HUES64 (cell line): ENCODE measurements around the gene SVOP.
"Not testable (repeated sequence)": the region's sequence is repeated elsewhere in the genome, so short reads cannot be mapped to it uniquely, and the experiment has no call there.

ENCODE experiments used
- H3K27ac ChIP-seq: 2 replicates; pipeline ENCODE4 v1.7.0; 2013; ENCODE audit warnings: low read depth, low read length, inconsistent platforms
- H3K27me3 ChIP-seq: 2 replicates; pipeline ENCODE4 v1.6.1; 2013; ENCODE audit warnings: mild to moderate bottlenecking, low read length; ENCODE audit not compliant: insufficient read depth
- H3K36me3 ChIP-seq: 2 replicates; pipeline ENCODE4 v1.6.1; 2013; ENCODE audit warnings: mild to moderate bottlenecking, low read length; ENCODE audit not compliant: insufficient read depth
- H3K4me1 ChIP-seq: 2 replicates; pipeline ENCODE4 v1.6.1; 2013; ENCODE audit warnings: mild to moderate bottlenecking, low read length, moderate library complexity; ENCODE audit not compliant: insufficient read depth
- H3K4me3 ChIP-seq: 2 replicates; pipeline ENCODE4 v1.5.1; 2013; ENCODE audit warnings: mild to moderate bottlenecking, low read length, moderate library complexity
- H3K9ac ChIP-seq: 2 replicates; pipeline ENCODE4 v1.6.1; 2013; ENCODE audit warnings: mild to moderate bottlenecking, low read depth, low read length
- H3K9me3 ChIP-seq: 2 replicates; pipeline ENCODE4 v1.6.1; 2013; ENCODE audit warnings: low read depth, low read length; ENCODE audit not compliant: insufficient read depth
- WGBS: fragments of 150-250, 120-280 bp; methylation state at CpG from one replicate; pipeline ENCODE4 v1.1.7; 2013; ENCODE audit warnings: missing lambda C conversion rate; 5-methylcytosine and 5-hydroxymethylcytosine counted together

The SVOP gene

GRCh38 chr12:108995370-108995992, 25.4 kb downstream of the SVOP start:
- Histone ChIP-seq H3K9ac (no peak overlapping the region), H3K27me3 (no peaks in the 10 kb centered on the region), H3K4me1 (no peaks in the 10 kb centered on the region), H3K27ac (no peak overlapping the region), H3K9me3 (no peaks in the 10 kb centered on the region; the same call in 1 of the 2 replicates), H3K4me3 (no peak overlapping the region), H3K36me3 (no peaks in the 10 kb centered on the region)
- WGBS, result 94% methylated on average over 5 of the region's 6 CpGs

DNA sequence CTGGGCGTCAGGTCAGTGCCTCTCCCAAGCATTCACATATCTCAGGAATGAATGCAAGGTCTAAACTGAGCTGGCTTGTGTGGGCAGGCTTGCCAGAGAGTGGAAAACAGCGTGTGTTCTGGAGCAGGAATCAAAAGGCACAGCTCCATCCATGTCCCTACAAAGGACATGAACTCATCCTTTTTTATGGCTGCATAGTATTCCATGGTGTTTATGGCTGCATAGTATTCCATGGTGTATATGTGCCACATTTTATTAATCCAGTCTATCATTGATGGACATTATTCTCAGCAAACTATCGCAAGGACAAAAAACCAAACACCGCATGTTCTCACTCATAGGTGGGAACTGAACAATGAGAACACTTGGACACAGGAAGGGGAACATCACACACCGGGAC, 30.8 kb downstream of the SVOP start:
- H3K27me3 ChIP-seq, H3K9ac ChIP-seq, H3K27ac ChIP-seq, H3K4me3 ChIP-seq, H3K9me3 ChIP-seq, H3K4me1 ChIP-seq, H3K36me3 ChIP-seq: not testable (repeated sequence)
- 63% methylated on average over 3 of the region's 5 CpGs for WGBS

DNA sequence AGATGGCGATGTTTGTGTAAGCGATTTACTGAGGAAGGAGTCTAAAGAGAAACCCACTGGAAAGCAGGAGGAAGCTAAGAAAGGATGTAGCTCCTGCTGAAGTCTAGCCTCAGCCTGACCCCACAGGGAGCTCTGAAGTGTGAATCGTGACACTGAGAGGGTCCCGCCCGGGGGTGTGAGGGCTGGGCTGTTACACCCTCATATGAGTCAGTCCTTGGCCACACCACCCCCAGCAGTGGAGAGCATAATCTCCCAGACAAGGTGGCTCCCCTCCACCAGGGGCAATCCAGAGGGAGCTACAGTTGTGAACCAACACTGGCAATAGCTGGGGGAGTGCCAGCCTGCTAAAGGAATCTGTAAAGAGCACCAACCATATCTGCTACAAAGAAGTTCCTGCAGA, 31.5 kb downstream of the SVOP start:
- Histone ChIP-seq H3K4me1 (no peaks in the 10 kb centered on the region), H3K36me3 (no peaks in the 10 kb centered on the region), H3K9ac (no peak overlapping the region), H3K27ac (no peak overlapping the region), H3K27me3 (no peaks in the 10 kb centered on the region), H3K4me3 (no peak overlapping the region), H3K9me3 (no peaks in the 10 kb centered on the region)
- 53% methylated on average over 5 of the region's 5 CpGs for WGBS

- peaks cover 3% of the 10 kb centered on the region; the same call in 1 of the 2 replicates for H3K9me3 ChIP-seq
- H3K9ac ChIP-seq, result no peak overlapping the region
- H3K4me1 ChIP-seq, result no peaks in the 10 kb centered on the region
- WGBS, result 71% methylated on average over 1 of the region's 2 CpGs
- H3K27ac ChIP-seq, result no peak overlapping the region
- H3K4me3 ChIP-seq, result no peak overlapping the region
- H3K27me3 ChIP-seq, result no peaks in the 10 kb centered on the region
- no peaks in the 10 kb centered on the region for H3K36me3 ChIP-seq
These were observed 35.1 kb downstream of the SVOP start for GRCh38 chr12:108985750-108986149.

DNA sequence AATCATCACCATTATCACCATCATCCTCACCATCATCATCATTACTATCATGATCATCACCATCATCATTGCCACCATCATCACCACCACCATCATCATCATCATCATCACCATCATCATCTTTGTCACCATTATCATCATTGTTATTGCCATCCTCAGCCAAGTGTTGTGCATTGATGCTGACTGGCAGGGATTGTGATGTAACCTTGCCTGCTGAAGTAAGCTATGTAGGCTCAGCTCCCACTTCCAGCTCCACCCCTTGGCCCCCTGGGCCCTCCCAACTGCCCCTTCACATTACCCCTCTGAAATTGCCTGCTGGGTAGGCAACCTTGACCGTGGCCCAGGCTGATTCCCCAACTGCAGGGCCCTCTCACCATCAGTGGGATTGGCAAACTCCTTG, 37.6 kb downstream of the SVOP start:
- Histone ChIP-seq H3K27ac (no peak overlapping the region), H3K9me3 (peaks cover 3% of the 10 kb centered on the region; the same call in 1 of the 2 replicates), H3K36me3 (no peaks in the 10 kb centered on the region), H3K4me3 (no peak overlapping the region), H3K27me3 (no peaks in the 10 kb centered on the region), H3K9ac (no peak overlapping the region), H3K4me1 (no peaks in the 10 kb centered on the region)
- WGBS, result 80% methylated on average over 1 of the region's 1 CpG

- no peaks in the 10 kb centered on the region for H3K4me1 ChIP-seq
- no peak overlapping the region for H3K4me3 ChIP-seq
- H3K36me3 ChIP-seq, result no peaks in the 10 kb centered on the region
- H3K9ac ChIP-seq, result no peak overlapping the region
- no peak overlapping the region for H3K27ac ChIP-seq
- H3K27me3 ChIP-seq, result no peaks in the 10 kb centered on the region
- peaks cover 3% of the 10 kb centered on the region; the same call in 1 of the 2 replicates for H3K9me3 ChIP-seq
These were observed 38.1 kb downstream of the SVOP start for GRCh38 chr12:108982621-108983219.

- Histone ChIP-seq H3K4me3 (no peak overlapping the region), H3K9me3 (peaks cover 3% of the 10 kb centered on the region; the same call in 1 of the 2 replicates), H3K27me3 (no peaks in the 10 kb centered on the region), H3K4me1 (no peaks in the 10 kb centered on the region), H3K9ac (no peak overlapping the region), H3K36me3 (no peaks in the 10 kb centered on the region), H3K27ac (no peak overlapping the region)
- 71% methylated on average over 4 of the region's 4 CpGs for WGBS
These were observed 39.0 kb downstream of the SVOP start for GRCh38 chr12:108981835-108982234.

DNA sequence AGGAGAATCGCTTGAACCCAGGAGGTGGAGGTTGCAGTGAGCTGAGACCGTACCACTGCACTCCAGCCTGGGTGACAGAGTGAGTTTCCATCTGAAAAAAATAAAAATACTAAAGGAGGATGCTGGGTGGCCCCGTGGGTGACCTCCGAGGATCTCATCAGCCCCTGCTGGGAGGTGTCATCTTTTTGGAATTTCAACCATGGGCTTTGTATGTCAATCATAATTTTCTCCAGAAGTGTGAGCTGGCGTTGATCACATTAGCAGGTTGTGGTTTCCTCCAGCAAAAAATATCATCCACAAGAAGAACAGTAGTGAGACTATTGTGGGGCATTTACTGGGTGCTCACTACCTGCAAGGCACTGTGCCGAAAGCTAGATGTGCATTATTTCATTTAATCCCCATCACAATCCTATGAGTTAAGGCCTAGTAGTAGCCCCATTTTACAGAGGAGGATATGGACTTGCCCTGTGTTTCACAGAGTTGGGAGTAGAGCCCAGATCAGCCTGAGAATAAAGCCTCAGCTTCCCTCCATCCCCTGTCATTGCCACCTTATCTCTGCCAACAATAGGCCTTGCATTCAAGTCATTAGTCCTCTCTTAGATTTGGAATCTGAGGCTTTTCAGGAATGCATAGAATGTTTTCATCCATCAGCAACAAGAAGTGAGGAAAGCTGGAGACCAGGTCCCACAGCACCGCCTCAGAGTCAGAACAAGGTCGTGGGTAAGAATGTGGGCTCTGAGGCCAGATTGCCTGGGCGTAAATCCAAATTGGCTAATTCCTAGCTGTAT, 39.8 kb downstream of the SVOP start:
- Histone ChIP-seq H3K4me3 (no peak overlapping the region), H3K4me1 (no peaks in the 10 kb centered on the region), H3K27ac (no peak overlapping the region), H3K36me3 (no peaks in the 10 kb centered on the region), H3K27me3 (no peaks in the 10 kb centered on the region), H3K9ac (no peak overlapping the region), H3K9me3 (peaks cover 3% of the 10 kb centered on the region; the same call in 1 of the 2 replicates)
- 74% methylated on average over 9 of the region's 9 CpGs for WGBS

- H3K27me3 ChIP-seq, result no peaks in the 10 kb centered on the region
- H3K4me3 ChIP-seq, result no peak overlapping the region
- WGBS, result 83% methylated on average over 3 of the region's 4 CpGs
- H3K9me3 ChIP-seq, result no peaks in the 10 kb centered on the region
- H3K36me3 ChIP-seq, result no peaks in the 10 kb centered on the region
- no peak overlapping the region for H3K9ac ChIP-seq
- 0 out of 2 replicates have a peak, but pooled peaks cover 6% of the 10 kb centered on the region for H3K4me1 ChIP-seq
- no peak overlapping the region for H3K27ac ChIP-seq
These were observed 43.5 kb downstream of the SVOP start for GRCh38 chr12:108977360-108977759.

- Histone ChIP-seq H3K4me3 (no peak overlapping the region), H3K9ac (no peak overlapping the region), H3K27ac (no peak overlapping the region), H3K9me3 (no peaks in the 10 kb centered on the region), H3K4me1 (0 out of 2 replicates have a peak, but pooled peaks cover 6% of the 10 kb centered on the region), H3K36me3 (no peaks in the 10 kb centered on the region), H3K27me3 (no peaks in the 10 kb centered on the region)
- 91% methylated on average over 2 of the region's 2 CpGs for WGBS
These were observed 45.8 kb downstream of the SVOP start for GRCh38 chr12:108975024-108975593.

DNA sequence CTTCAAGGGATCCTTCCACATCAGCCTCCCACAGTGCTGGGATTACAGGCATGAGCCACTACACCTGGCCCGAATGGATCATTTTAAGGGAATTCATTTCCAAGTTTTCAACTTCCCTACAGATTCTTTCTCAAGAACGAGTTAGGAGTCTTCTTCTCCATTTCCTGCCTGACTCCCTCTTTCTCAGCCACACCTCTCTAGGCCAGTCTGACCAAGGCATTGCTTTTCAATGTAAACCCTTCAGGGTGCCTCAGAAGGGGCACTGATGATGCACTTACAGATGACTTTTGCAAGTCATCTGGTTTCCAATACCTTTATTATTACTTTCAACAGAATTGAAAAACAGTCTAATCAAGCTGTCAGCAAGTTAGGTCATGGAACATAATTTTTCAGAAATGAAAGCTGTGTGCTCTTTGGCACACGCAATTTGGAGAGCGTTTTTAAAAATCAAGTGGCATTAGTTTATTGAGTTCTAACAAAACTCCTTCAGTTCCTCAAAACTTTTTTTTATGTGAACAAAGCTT, 47.2 kb downstream of the SVOP start:
- WGBS, result 75% methylated on average over 4 of the region's 4 CpGs
- no peak overlapping the region for H3K4me3 ChIP-seq
- H3K4me1 ChIP-seq, result 0 out of 2 replicates have a peak, but pooled peaks cover 6% of the 10 kb centered on the region

More for the DNA sequence above, 47.2 kb downstream of the SVOP start:
- Histone ChIP-seq H3K36me3 (no peaks in the 10 kb centered on the region), H3K27ac (no peak overlapping the region), H3K27me3 (no peaks in the 10 kb centered on the region), H3K9me3 (no peaks in the 10 kb centered on the region), H3K9ac (no peak overlapping the region)
